ENCODE data around the gene MED8. TPM values are rescaled to one million over a fixed set of nuclear protein-coding genes. Genes with fewer than 3 reads are reported as not detected.

MED8 gene
- total and polyA plus RNA-seq, 2 of the 4 experiments (the other 2 are of a cell fraction) = 61.1 to 120 TPM

DNA sequence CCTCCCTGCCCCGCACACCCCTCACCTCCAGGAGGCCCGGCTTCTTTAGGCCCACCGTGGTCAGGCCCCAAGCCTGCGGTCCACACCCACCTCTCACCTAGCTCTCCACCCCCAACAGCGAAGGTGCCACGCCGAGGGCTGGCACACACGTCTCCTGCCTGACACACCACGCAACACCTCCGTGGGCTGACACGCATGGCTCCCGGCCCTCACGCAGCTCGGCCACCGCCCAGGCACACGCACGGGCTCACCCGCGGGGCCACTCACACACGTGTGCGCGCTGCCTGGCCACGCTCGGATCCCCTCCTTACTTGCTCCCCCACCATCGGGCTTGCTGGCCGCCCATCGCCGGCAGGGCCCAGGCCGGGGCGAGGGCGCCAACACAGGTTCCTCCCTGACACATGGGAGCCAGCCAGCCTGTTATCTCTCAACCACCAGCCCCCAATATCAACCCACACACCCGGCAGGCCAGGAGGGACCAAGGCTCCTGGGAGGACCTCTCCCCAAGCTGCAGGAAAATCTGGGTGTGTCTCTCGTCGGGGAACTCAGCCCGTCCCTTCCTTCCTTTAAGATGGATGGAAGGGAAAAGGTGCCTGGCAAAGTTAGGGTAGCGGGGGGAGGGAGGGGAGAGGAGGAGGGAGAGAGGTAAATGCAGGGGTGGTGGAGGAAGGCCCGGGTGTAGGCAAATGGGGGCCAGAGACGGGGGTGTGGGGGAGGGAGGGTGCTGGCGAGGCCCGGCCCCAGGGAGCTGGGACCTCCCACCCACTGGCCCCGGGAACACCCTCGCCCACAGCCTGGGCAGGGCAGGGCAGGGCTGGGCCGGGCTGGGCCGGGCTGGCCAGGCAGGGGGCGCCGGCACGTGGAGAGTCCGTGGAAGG is 22.3 kb downstream of the MED8 start:
- Histone ChIP-seq H3K4me1 (ENCODE audit: control insufficient read depth, insufficient read depth, low read length) (peaks cover 13% of the 10 kb centered on the region), H3K4me3 (ENCODE audit: insufficient read depth, low read depth, low read length) (peak overlapping the region; percentile 80), H4K5ac (ENCODE audit: low read depth, low read length) (peak overlapping the region; percentile 51), H2AFZ (replicated peaks; ENCODE audit: low read length, poor library complexity) (peak overlapping the region; percentile 98), H3K9me3 (ENCODE audit: control insufficient read depth, insufficient read depth, low read length) (no peaks in the 10 kb centered on the region), H4K91ac (ENCODE audit: insufficient read depth, low read depth, low read length) (peak overlapping the region; percentile 93), H3K18ac (ENCODE audit: low read depth, low read length) (peak overlapping the region; percentile 42), H3K79me1 (ENCODE audit: low read depth in 1 of 2, low read length in 2 of 2) (peaks cover 27 to 75% of the 10 kb centered on the region in 2 experiments), H3K9ac (ENCODE audit: low read depth, low read length) (peak overlapping the region; percentile 90), H3K27ac (ENCODE audit: insufficient read depth, low read length) (peak overlapping the region; percentile 93), H3K9me1 (ENCODE audit: insufficient read depth, low read length) (peaks cover 12% of the 10 kb centered on the region), H2BK5ac (ENCODE audit: low read depth, low read length, poor library complexity, severe bottlenecking) (peak overlapping the region; percentile 91), H3K4ac (ENCODE audit: low read depth, low read length) (peak overlapping the region; percentile 99), H4K8ac (ENCODE audit: low read depth in 2 of 2, low read length in 2 of 2) (peak overlapping the region; percentile 90 to 97), H2BK15ac (ENCODE audit: low read depth, low read length) (no peak overlapping the region), H2AK5ac (ENCODE audit: low read depth, low read length) (peak overlapping the region; percentile 99), H3K56ac (ENCODE audit: extremely low read depth, insufficient read depth, low read length) (peak overlapping the region; percentile 99), H2AK9ac (replicated peaks; ENCODE audit: low read depth, low read length, poor library complexity) (peak overlapping the region; percentile 100), H2BK20ac (ENCODE audit: low read depth, low read length) (peak overlapping the region; percentile 67), H2BK120ac (ENCODE audit: low read depth, low read length) (peak overlapping the region; percentile 77), H3K14ac (replicated peaks; ENCODE audit: low read depth, low read length) (peak overlapping the region; percentile 99), H3K23ac (ENCODE audit: low read depth, low read length) (peak overlapping the region; percentile 97), H4K20me1 (ENCODE audit: insufficient read depth, low read length) (peaks cover 23% of the 10 kb centered on the region), H3K36me3 (ENCODE audit: control insufficient read depth, insufficient read depth, low read length) (peaks cover 32% of the 10 kb centered on the region), H3K4me2 (ENCODE audit: low read depth, low read length) (peak overlapping the region; percentile 87), H3K27me3 (ENCODE audit: control insufficient read depth, insufficient read depth, low read length) (no peaks in the 10 kb centered on the region)
- dilution Hi-C loops (cut with HindIII; ENCODE audit: low sequenced_read_pairs, unreplicated experiment) (no loop called here), intact Hi-C loops (cut with micrococcal nuclease) (no loop called here), in situ Hi-C loops (cut with MboI; ENCODE audit: low sequenced_read_pairs) (no loop called here)
- CTCF ChIA-PET = interaction anchor here (0.6 to 1.0 kb wide), 2 partner anchors 18 to 210 kb away, joined by 3 read pairs; no protein-coding TSS in a partner anchor
- 3% methylated on average over 14 of the region's 48 CpGs; no CpG with 5 or more reads in 1 of the 2 experiments for WGBS, 2 experiments (ENCODE audit: extremely low coverage in 2 of 2, insufficient read length in 1 of 2)
- ATAC-seq (ENCODE audit: low read depth) (peak; percentile 75), DNase-seq (no peak)
- POLR2A ChIA-PET (ENCODE audit: unreplicated experiment) = interaction anchor here (1.4 kb wide), 1 partner anchor 9 kb away, joined by 4 read pairs; the partner anchor contains the start of gene CDC20
- BruUV-seq (replicated peaks) = no TSS peak
- TF ChIP-seq BHLHE40 (IDR thresholded peaks at IDR 0.05; ENCODE audit: low read depth, low read length) (peak; percentile 63; the same call in 1 of the 2 replicates), FOS (IDR thresholded peaks at IDR 0.05; ENCODE audit: low read depth, low read length) (no peak), NFE2L2 (IDR thresholded peaks at IDR 0.05; ENCODE audit: low read depth, low read length) (no peak), POLR2A (IDR thresholded peaks at IDR 0.05; ENCODE audit: low read depth, low read length) (0 out of 2 replicates have a peak, but pooled peaks have one; percentile 26), MXI1 (IDR thresholded peaks at IDR 0.05; ENCODE audit: borderline replicate concordance, low read depth, low read length) (peak; percentile 80; the same call in 1 of the 2 replicates), SMC3 (IDR thresholded peaks at IDR 0.05; ENCODE audit: low read depth, low read length) (no peak), RAD21 (IDR thresholded peaks at IDR 0.05; ENCODE audit: low read length) (no peak), CHD1 (IDR thresholded peaks at IDR 0.05; ENCODE audit: low read depth, low read length) (no peak; the same call in 1 of the 2 replicates), MAZ (IDR thresholded peaks at IDR 0.05; ENCODE audit: borderline replicate concordance, low read depth, low read length) (no peak), RFX5 (IDR thresholded peaks at IDR 0.05; ENCODE audit: low read depth, low read length) (no peak), RCOR1 (IDR thresholded peaks at IDR 0.05; ENCODE audit: insufficient replicate concordance, low read length) (peak; percentile 18), CEBPB (IDR thresholded peaks at IDR 0.05; ENCODE audit: low read depth, low read length) (no peak)
- TF ChIP-seq, protein P1, sequence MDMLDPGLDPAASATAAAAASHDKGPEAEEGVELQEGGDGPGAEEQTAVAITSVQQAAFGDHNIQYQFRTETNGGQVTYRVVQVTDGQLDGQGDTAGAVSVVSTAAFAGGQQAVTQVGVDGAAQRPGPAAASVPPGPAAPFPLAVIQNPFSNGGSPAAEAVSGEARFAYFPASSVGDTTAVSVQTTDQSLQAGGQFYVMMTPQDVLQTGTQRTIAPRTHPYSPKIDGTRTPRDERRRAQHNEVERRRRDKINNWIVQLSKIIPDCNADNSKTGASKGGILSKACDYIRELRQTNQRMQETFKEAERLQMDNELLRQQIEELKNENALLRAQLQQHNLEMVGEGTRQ (IDR thresholded peaks at IDR 0.05; ENCODE audit: low read depth, low read length) = no peak
- TF ChIP-seq, protein P2, sequence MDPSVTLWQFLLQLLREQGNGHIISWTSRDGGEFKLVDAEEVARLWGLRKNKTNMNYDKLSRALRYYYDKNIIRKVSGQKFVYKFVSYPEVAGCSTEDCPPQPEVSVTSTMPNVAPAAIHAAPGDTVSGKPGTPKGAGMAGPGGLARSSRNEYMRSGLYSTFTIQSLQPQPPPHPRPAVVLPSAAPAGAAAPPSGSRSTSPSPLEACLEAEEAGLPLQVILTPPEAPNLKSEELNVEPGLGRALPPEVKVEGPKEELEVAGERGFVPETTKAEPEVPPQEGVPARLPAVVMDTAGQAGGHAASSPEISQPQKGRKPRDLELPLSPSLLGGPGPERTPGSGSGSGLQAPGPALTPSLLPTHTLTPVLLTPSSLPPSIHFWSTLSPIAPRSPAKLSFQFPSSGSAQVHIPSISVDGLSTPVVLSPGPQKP (IDR thresholded peaks at IDR 0.05; ENCODE audit: borderline replicate concordance, low read depth, low read length) = no peak

All from IMR-90 (cell line).